NCI-H128 (cell line): Measurements from ENCODE around the gene AXIN1.

Experiments
- DNase-seq: peaks from one replicate; lab custom pipeline; 2025; ENCODE audit not compliant: unreplicated experiment; lab: John Stamatoyannopoulos, UW

The AXIN1 gene

GRCh38 chr16:307691-308312 lies 44.7 kb downstream of the AXIN1 start:
- DNase-seq, result no peak

DNA sequence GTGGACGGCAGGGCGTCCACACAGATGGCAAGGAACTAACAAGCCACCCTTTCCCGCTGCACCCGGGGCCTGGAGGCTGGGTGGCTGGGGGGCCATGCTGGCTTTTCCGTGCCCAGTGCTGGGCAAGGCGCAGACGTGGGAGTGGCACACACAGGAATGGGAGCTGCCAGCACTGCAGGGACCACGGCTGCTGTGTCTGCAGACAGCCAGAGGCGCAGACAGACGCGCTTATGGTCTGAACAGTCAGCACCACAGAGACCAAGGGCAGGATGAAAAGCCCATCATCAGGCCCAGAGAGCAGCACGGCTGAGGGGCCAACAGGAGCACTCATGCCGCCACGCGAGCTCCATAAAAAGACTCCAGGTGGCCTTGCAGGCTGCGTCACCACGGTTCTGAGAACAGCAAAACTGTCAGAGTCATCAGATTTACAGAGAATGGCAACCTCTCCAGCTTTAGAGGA lies 45.6 kb downstream of the AXIN1 start:
- no peak for DNase-seq

DNA sequence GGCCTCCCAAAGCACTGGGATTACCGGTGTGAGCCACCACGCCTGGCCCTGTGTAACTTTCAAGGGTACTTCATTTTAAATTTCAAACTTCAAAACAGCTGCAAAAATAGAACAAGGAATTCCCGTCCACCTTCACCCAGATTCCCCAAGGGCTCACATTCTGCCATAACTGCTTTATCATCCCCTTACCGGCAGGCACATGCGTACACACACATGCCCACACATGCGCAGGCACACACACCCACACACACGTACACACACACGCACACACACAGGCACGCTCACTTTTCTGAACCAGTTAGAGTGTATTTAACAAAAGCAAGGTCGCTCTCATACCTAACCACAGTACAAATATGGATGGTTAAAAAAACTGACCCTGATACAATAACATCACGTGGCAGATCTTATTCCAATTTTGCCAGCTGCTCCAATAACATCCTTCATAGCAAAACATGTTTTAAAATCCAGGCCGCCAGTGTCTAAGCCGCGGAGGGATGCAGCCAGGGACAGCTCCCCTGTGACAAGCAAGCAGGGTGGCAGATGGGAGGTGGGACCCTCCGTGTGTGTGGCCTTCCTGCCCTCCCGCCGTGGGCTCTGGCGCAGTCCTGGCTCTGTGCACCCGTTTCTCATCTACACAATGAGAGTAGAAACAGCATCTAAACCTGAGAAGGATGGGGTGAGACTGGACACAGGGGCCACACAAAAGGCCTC lies 46.5 kb downstream of the AXIN1 start:
- no peak for DNase-seq

DNA sequence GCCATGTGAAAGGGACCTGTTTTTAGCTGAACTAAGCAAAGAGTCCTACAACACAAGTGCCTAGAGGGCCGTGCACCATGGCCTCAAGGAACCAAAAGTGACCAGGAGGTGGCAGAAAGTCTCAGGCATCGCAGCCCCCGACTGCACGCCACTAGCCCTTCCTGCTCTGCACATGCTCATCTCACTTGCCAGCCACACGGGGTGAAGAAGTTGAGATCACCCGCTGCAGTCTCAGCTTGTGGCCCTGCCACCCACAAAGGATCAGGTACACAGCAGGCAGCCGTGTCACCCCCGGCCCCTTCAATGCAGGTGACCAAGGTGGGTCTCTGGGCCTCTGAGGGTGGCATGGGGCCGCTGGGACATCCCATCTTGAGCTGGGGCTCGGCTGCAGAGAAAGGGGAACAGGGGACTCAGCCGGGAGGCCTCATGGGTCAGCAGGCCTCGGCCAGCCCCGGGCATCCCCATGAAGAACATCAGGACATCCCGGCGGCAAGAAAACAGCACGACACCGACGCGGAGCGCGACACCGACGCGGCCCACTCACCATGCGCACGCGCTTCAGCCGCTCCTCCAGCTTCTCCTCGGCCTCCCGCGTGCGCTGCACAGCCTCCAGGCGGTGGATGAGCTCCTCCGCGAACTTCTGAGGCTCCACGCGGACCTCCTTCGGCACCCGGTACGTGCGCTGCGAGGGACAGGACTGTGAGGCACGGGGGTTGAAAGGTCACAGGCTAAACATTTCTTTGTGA lies 48.6 kb downstream of the AXIN1 start:
- no peak for DNase-seq

DNA sequence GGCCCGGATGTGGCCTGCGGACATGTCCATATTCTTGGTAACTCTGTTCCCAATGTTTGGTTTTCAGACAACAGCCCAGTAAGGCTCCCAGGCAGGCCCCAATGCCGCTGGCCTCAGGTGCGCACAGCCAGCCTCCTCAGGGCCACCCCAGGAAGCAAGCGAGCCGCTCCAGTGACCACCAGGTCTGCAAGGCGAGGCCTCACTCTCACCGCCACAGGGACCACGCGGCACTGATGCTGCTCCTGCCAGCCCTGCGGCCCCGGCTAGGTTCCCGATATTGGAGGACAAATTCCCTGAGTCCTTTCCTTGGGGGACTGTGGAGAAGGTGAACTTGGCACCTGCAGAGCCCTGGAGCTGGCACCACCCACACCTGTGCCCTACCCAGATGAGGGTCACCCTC lies 50.6 kb downstream of the AXIN1 start:
- DNase-seq, result no peak

GRCh38 chr16:301235-301634 lies 51.3 kb downstream of the AXIN1 start:
- DNase-seq, result no peak

- no peak for DNase-seq
Measured at GRCh38 chr16:297832-298231, 54.7 kb downstream of the AXIN1 start.

GRCh38 chr16:296806-297510 lies 55.6 kb downstream of the AXIN1 start:
- DNase-seq, result no peak

DNA sequence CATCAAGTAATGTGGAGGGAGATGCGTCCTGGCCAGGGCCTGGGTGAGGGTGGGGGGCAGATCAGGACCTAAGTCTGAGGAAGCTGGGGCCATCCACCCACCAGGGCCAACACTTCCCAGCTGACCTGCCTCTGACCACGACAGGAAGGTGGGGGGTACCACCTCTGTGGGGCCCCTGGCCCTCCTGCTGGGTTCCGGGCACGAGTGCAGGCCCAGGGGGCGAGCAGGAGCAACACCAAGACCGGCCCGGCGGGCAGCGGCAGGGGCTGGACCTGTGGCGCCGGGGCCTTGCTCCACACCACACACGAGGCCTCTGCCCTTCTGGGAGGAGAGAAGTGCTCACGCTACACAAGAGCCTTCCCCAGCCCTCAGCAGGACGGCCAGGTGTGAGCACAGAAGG lies 56.2 kb downstream of the AXIN1 start:
- DNase-seq, result no peak

DNA sequence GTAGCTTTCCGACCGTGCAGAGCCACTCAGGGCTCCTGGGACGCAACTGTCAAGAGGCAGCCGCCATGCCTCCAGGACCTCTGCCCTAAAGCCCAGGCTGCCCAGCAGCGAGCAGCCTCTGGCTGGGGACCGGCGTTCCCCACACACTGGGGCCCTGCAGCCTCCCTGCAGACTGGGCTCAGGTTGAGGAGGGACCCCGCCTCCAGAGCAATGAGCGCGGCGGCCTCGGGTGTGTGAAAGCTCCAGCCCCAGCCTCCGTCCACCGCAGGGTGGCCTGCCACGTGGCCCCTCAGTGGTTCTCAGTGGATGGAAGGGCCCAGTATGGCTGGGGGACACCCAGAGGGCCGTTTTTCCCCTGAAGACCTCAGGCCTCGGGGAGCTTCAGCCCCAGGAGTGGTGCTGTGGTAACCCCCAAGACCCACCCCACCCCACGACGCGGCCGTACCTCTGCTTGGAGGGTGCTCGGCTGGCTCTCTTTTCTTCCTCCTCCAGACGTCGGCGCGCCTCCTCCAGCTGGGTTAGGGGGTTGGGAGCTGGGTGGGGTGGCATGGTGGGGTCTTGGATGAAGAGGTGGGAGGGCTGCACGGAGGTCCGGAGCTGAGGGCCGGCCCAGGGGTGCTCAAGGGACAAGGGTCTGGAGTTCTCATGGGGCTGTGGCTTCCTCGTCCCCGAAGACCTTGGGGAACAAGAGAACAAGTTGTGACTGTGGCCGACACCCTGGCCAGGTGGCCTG lies 59.3 kb downstream of the AXIN1 start:
- DNase-seq, result no peak

DNA sequence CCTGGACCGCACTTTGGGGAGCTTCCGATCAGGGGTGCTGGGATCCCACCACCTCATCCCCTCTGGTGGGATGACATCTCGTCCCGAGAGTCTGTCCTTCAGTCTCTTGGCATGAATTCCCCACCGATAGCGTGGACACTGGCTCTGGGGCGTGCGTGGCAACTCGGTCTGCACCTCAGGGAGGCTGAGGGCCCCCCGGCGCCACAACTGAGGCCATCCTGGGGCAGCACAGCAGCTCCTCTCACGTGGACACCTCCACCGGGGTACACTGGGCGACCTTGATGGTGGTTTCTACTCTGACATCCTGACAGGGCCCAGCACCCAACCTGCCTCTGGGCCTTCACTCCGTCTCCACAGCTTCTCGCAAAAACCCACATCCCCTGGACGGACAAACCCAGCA lies 61.0 kb downstream of the AXIN1 start:
- DNase-seq, result no peak

GRCh38 chr16:290681-291405 lies 61.7 kb downstream of the AXIN1 start:
- no peak for DNase-seq

GRCh38 chr16:290015-290680 lies 62.4 kb downstream of the AXIN1 start:
- DNase-seq, result no peak

- DNase-seq, result no peak
Measured at GRCh38 chr16:289395-289997, 63.0 kb downstream of the AXIN1 start.

- DNase-seq, result no peak
Measured at GRCh38 chr16:287981-288920, 64.3 kb downstream of the AXIN1 start.

DNA sequence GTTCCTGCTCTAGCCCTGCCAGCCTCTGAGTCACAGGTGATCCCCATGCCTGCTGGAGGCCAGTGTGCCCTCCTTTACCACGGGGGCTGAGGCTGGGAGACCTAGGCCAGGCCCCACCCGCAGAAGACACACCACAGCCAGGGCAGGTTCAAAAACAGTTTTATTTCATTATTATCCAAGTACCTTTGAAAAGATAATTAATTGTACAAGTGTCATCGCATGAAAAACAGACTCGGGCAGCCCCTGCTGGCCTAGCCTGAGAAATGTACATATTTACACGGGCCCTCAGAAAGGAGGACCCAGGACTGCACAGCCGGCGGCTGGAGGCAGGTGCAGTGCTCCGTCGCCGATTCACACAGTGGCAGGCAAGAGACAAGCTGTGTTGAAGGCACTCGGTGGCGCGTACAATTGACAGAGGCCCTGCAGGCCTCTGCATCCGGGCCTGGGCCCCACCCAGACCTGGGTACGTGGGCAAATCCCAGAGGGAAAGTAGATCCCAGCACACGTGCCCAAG lies 65.2 kb downstream of the AXIN1 start:
- no peak for DNase-seq

DNA sequence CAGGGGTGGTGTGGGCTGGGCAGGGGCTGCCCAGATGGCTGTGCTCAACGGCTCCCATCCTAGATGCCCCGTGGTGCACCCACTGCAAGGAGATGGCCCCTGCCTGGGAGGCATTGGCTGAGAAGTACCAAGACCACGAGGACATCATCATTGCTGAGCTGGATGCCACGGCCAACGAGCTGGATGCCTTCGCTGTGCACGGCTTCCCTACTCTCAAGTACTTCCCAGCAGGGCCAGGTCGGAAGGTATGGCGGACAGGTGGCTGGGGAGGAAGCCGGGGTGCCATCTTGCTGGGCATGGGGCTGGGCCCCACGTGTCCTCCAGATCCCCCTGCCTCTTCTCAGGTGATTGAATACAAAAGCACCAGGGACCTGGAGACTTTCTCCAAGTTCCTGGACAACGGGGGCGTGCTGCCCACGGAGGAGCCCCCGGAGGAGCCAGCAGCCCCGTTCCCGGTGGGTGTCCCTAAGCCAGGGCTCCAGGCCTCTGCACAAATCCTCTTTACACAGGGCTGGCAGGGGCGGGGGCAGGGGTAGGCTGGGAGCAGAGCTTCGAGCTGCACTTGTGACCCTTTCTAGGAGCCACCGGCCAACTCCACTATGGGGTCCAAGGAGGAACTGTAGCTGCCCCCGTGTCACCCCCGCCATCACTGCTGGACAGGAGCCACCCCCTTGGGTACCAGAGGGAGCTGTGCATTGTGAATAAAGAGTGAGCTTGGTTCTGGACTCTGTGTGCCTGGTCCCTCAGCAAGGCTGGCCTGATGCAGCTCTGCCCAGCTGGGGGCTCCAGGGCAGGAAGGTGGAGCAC lies 65.8 kb downstream of the AXIN1 start:
- no peak for DNase-seq
